ENCODE results near the gene RRAS2.

The RRAS2 gene

DNA sequence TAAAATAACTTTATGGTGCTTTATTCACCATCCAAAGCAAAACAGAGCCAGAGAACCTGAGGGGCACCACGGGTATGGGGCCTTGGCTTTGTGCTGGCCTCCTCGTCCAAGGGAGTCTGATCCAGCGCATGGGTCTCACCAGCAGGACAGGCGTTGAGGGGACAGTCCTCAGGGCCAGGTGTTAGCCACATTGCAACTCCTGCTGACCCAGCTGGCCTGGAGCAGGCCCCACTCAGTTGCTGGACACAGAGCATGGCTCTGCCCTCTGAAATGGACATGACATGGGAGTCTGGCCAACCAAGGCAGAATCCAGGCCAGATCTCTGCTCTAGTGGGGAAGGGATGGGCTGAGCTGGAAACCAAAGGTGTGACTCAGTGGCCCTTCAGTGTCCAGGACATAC lies 116.2 kb downstream of the RRAS2 start:
- DNase-seq (ENCODE audit: low read depth) = no peak
- TF ChIP-seq, protein P1, sequence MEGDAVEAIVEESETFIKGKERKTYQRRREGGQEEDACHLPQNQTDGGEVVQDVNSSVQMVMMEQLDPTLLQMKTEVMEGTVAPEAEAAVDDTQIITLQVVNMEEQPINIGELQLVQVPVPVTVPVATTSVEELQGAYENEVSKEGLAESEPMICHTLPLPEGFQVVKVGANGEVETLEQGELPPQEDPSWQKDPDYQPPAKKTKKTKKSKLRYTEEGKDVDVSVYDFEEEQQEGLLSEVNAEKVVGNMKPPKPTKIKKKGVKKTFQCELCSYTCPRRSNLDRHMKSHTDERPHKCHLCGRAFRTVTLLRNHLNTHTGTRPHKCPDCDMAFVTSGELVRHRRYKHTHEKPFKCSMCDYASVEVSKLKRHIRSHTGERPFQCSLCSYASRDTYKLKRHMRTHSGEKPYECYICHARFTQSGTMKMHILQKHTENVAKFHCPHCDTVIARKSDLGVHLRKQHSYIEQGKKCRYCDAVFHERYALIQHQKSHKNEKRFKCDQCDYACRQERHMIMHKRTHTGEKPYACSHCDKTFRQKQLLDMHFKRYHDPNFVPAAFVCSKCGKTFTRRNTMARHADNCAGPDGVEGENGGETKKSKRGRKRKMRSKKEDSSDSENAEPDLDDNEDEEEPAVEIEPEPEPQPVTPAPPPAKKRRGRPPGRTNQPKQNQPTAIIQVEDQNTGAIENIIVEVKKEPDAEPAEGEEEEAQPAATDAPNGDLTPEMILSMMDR (conservative IDR thresholded peaks at IDR 0.05; ENCODE audit: low read depth, low read length) = no peak
- no peak overlapping the region for H3K4me3 ChIP-seq (ENCODE audit: low read length)

DNA sequence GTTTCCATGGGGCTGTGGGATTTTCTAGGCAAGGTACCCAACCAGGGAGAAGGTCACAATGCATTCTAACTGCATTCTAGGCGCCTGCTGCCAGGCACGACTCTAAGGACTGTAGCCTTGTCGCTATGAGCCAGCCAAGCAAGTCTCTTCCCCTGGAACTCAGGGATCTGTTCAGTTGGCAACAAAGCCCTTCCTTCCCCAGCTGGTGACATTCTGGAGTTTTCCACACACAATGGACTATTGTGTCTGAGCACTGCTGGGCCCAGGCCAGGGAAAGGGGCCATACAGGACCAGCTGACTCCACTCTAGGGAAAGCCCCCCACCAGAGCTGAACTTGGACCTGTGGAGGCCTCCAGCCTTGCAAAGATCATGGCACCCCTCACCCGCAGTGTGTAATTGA lies 116.8 kb downstream of the RRAS2 start:
- no peak overlapping the region for H3K4me3 ChIP-seq (ENCODE audit: low read length)
- DNase-seq (ENCODE audit: low read depth) = no peak
- TF ChIP-seq, protein P1 (conservative IDR thresholded peaks at IDR 0.05; ENCODE audit: low read depth, low read length) = no peak

DNA sequence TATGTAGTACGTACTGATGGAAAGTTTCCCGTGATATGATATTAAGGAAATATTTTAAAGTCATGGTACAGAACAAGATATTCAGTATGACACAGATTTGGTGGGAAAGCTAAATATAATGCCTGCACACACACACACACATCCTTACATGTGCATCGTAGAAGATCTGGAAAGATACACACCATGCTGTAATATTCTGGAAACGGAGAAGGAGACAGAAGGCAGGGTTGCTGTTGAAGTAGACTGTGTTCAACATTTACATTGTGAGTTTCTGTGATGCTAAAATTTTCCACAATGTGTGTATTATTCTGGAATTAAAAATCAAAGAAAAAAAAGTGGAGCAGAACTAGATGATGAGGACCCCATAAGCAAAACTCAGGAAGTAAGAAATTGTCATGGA lies 118.0 kb downstream of the RRAS2 start:
- no peak for DNase-seq (ENCODE audit: low read depth)
- no peak overlapping the region for H3K4me3 ChIP-seq (ENCODE audit: low read length)
- TF ChIP-seq, protein P1 (conservative IDR thresholded peaks at IDR 0.05; ENCODE audit: low read depth, low read length) = no peak

DNA sequence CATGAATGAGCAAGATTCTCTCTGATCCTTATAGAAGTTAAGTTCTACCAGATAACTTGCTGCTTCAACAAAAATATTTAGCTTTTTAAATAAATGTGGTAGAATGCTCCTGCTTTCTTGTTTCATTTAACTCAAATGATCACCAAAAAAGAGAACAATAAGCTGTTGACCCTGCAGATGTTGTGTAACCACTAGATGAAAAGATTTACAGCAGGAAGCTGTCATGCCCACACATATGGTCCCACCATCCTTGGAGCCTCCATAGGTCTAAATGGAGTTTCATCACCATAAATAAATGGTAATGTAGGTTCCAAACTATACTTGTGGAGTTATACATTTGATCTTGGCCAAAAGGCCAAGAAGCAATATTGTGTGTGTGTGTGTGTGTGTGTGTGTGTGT lies 118.8 kb downstream of the RRAS2 start:
- no peak overlapping the region for H3K4me3 ChIP-seq (ENCODE audit: low read length)
- no peak for DNase-seq (ENCODE audit: low read depth)
- TF ChIP-seq, protein P1 (conservative IDR thresholded peaks at IDR 0.05; ENCODE audit: low read depth, low read length) = no peak

DNA sequence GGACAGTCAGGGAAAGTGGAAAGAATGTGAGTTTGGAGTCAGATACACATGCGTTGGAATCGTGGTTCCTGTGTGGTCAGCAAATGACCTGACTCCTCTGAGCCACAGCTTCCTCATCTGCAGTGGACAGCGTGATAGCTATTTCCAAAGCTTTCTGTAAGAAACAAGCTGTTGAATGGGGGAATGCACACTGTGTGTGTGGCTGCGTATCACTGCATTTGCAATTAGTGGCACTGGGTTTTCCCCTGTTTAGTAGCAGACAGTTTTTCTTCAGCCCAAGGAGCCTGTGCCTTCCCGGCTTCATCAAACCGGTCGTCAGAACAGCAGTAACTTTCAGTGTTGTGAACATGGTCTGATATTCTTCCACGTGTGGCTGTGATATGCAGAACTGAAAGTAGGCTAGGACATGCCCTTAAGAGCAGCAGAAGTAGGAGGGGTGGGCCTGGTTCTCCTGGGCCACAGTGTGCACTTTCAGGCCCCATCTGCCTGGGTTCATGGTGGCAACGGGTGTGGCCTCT lies 121.5 kb downstream of the RRAS2 start:
- TF ChIP-seq, protein P1 (conservative IDR thresholded peaks at IDR 0.05; ENCODE audit: low read depth, low read length) = no peak
- no peak overlapping the region for H3K4me3 ChIP-seq (ENCODE audit: low read length)
- DNase-seq (ENCODE audit: low read depth) = no peak

DNA sequence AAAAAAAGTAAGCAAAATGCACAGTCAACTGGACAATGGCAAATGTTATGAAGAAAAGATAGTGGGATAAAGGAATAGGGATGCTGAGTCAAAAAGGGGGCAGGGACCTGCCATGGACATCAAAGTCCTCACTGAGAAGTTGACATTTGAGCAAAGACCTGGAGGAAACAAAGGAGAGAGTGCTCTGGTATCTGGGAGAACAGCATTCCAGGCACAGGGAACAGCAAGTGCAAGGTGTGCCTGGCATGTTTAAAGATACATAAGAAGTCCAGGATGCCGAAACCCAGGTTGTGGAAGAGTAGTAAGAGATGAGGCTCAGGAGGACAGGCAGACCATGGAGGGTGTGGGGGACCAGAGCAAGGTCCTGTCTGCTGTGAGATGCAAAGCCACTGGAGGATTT lies 123.3 kb downstream of the RRAS2 start:
- no peak overlapping the region for H3K4me3 ChIP-seq (ENCODE audit: low read length)
- TF ChIP-seq, protein P1 (conservative IDR thresholded peaks at IDR 0.05; ENCODE audit: low read depth, low read length) = no peak
- DNase-seq (ENCODE audit: low read depth) = no peak

DNA sequence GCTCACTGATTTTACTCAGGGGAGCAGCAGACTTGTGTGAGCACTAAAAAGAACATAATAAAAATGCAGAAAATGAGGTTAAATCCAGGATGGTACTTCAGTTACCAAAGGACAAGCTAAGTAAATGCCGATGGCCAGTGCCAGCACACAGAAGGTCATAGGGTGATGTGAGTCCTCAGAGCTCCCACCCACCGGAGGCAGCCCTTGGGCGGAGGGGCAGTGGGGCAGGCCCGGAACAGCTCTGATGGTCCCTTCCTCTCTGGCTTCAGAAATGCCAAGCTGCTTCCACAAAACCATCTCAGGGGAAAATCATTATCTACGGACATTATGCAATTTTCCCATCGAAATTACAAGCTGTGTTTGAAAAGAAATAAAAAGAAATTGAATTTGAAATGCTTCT lies 124.5 kb downstream of the RRAS2 start:
- TF ChIP-seq, protein P1 (conservative IDR thresholded peaks at IDR 0.05; ENCODE audit: low read depth, low read length) = no peak
- H3K4me3 ChIP-seq (ENCODE audit: low read length) = no peak overlapping the region
- DNase-seq (ENCODE audit: low read depth) = no peak
